Right cardiac atrium (tissue), 5 donors: Measurements from ENCODE around the gene SYNPO2. TPM values are rescaled to one million over a fixed set of nuclear protein-coding genes. Genes with fewer than 3 reads are reported as not detected.

Source experiments
- ATAC-seq, 2 donors: fragments of 200-7000 bp; cut with Tn5 transposase; one replicate each; pipeline versions ENCODE4 v1.8.0 to v1.9.1; 2020; ENCODE audit warnings: moderate library complexity in 2 of 2, mild to moderate bottlenecking in 1 of 2
- DNase-seq, 3 donors: peaks; one replicate each; pipeline ENCODE4 v3.0.0-alpha.2; 2020
- H3K27ac ChIP-seq: one replicate; pipeline ENCODE4 v1.5.1; 2013; ENCODE audit warnings: mild to moderate bottlenecking, low read length, control low read depth, moderate library complexity
- H3K27me3 ChIP-seq: one replicate; pipeline ENCODE4 v1.6.1; 2013; ENCODE audit not compliant: control insufficient read depth, insufficient read depth
- H3K4me1 ChIP-seq: one replicate; pipeline ENCODE4 v1.6.1; 2013; ENCODE audit warnings: low read length; ENCODE audit not compliant: control insufficient read depth, insufficient read depth
- H3K4me3 ChIP-seq: one replicate; pipeline ENCODE4 v1.5.1; 2013; ENCODE audit warnings: low read length, control low read depth
- H3K9me3 ChIP-seq: one replicate; pipeline ENCODE4 v1.6.1; 2013; ENCODE audit warnings: low read length; ENCODE audit not compliant: control insufficient read depth
- WGBS: extraction: QIAGEN DNeasy Blood & Tissue Kit; methylation state at CpG from one replicate; pipeline ENCODE4 v1.1.7; 2013; 5-methylcytosine and 5-hydroxymethylcytosine counted together
- intact Hi-C, 4 donors: fragments of 100-400 bp; cut with DNase I; formaldehyde crosslinking; loops; one replicate each; pipeline versions ENCODE4 v1.11.0 to v1.14.0; 2022 to 2023
- polyA plus RNA-seq: library from polyadenylated mRNA; stranded (reverse); fragments of 200-250 nt; gene quantifications from one replicate; pipeline ENCODE4 v1.2.3, GENCODE V29; 2013
- total RNA-seq, 4 donors: library from RNA; stranded (reverse); fragmentation: NEBNext Ultra II Directional; extraction: Animal tissue kit (Norgen Biotek cat#: 25700); gene quantifications; one replicate each; pipeline ENCODE4 v1.2.1, GENCODE V29; 2021
- donor health status: healthy with polysubstance abuse.
- donor health status: DM: no; HTN: yes; CAD: no.
- donor health status: DM: no; HTN: no; CAD: no.
- donor health status: DM: no; HTN: yes; CAD: no; lungs with severe emphysema.
- donor health status: DM: yes; HTN: yes; CAD: no.

Gene SYNPO2
- total and polyA plus RNA-seq, 5 donors, result 29.6 to 134 (median 113) TPM

GRCh38 chr4:118911238-118911703 is 22.6 kb downstream of the SYNPO2 start:
- Histone ChIP-seq H3K9me3 (no peaks in the 10 kb centered on the region), H3K4me1 (peaks cover 3% of the 10 kb centered on the region), H3K4me3 (no peak overlapping the region), H3K27ac (no peak overlapping the region), H3K27me3 (no peaks in the 10 kb centered on the region)
- DNase-seq (no peak), ATAC-seq (no peak)
- intact Hi-C loops, result no loop called here
- 66% methylated on average over 3 of the region's 3 CpGs for WGBS

- H3K27ac ChIP-seq, result no peak overlapping the region
- H3K27me3 ChIP-seq, result no peaks in the 10 kb centered on the region
- no peak for DNase-seq
- intact Hi-C loops, result no loop called here
- no peak overlapping the region for H3K4me3 ChIP-seq
- no peak for ATAC-seq
- WGBS, result 95% methylated on average over 3 of the region's 3 CpGs
- peaks cover 3% of the 10 kb centered on the region for H3K4me1 ChIP-seq
- H3K9me3 ChIP-seq, result no peaks in the 10 kb centered on the region
Observed at GRCh38 chr4:118915468-118915867, 26.8 kb downstream of the SYNPO2 start.

- Histone ChIP-seq H3K9me3 (no peaks in the 10 kb centered on the region), H3K27me3 (no peaks in the 10 kb centered on the region), H3K4me1 (peaks cover 3% of the 10 kb centered on the region), H3K27ac (no peak overlapping the region), H3K4me3 (no peak overlapping the region)
- intact Hi-C loops, result no loop called here
- ATAC-seq, result no peak
- no peak for DNase-seq
- 92% methylated on average over 9 of the region's 9 CpGs for WGBS
Observed at GRCh38 chr4:118916691-118917289, 28.1 kb downstream of the SYNPO2 start.

- ATAC-seq (no peak), DNase-seq (no peak)
- H3K4me1 ChIP-seq, result peaks cover 3% of the 10 kb centered on the region
- no peaks in the 10 kb centered on the region for H3K27me3 ChIP-seq
- 53% methylated on average over 2 of the region's 2 CpGs for WGBS
- no peaks in the 10 kb centered on the region for H3K9me3 ChIP-seq
- H3K27ac ChIP-seq, result no peak overlapping the region
- H3K4me3 ChIP-seq, result no peak overlapping the region
- intact Hi-C loops, result no loop called here
Observed at GRCh38 chr4:118917582-118917981, 28.9 kb downstream of the SYNPO2 start.

GRCh38 chr4:118918388-118918787 is 29.7 kb downstream of the SYNPO2 start:
- ATAC-seq (peak; percentile 42 to 53), DNase-seq (no peak)
- Histone ChIP-seq H3K27ac (no peak overlapping the region), H3K9me3 (no peaks in the 10 kb centered on the region), H3K4me3 (no peak overlapping the region), H3K4me1 (peaks cover 3% of the 10 kb centered on the region), H3K27me3 (no peaks in the 10 kb centered on the region)
- intact Hi-C loops, result no loop called here
- 50% methylated on average over 3 of the region's 3 CpGs for WGBS

- Histone ChIP-seq H3K4me1 (peaks cover 3% of the 10 kb centered on the region), H3K27me3 (no peaks in the 10 kb centered on the region), H3K9me3 (no peaks in the 10 kb centered on the region), H3K27ac (no peak overlapping the region), H3K4me3 (no peak overlapping the region)
- peak; percentile 89 to 92 for ATAC-seq
- intact Hi-C loops, result no loop called here
- WGBS, result 23% methylated on average over 2 of the region's 2 CpGs
- peak; percentile 36 to 75 (median 56) for DNase-seq
Observed at GRCh38 chr4:118920247-118920646, 31.6 kb downstream of the SYNPO2 start.

GRCh38 chr4:118921786-118922185 is 33.1 kb downstream of the SYNPO2 start:
- intact Hi-C loops, result no loop called here
- Histone ChIP-seq H3K27me3 (no peaks in the 10 kb centered on the region), H3K9me3 (no peaks in the 10 kb centered on the region), H3K27ac (no peak overlapping the region), H3K4me3 (no peak overlapping the region), H3K4me1 (peaks cover 4% of the 10 kb centered on the region)
- ATAC-seq, result peak in 1 of 2 donors; percentile 42
- DNase-seq, result no peak

- H3K4me1 ChIP-seq, result peaks cover 6% of the 10 kb centered on the region
- ATAC-seq, result no peak
- H3K27me3 ChIP-seq, result no peaks in the 10 kb centered on the region
Observed at GRCh38 chr4:118923891-118924290, 35.2 kb downstream of the SYNPO2 start.

GRCh38 chr4:118927974-118928373 is 39.3 kb downstream of the SYNPO2 start:
- no peaks in the 10 kb centered on the region for H3K9me3 ChIP-seq
- intact Hi-C loops, result no loop called here
- H3K4me1 ChIP-seq, result peaks cover 6% of the 10 kb centered on the region
- no peak overlapping the region for H3K27ac ChIP-seq
- H3K27me3 ChIP-seq, result no peaks in the 10 kb centered on the region
- ATAC-seq (peak; percentile 66 to 80), DNase-seq (peak; percentile 55 to 87 (median 73))
- 33% methylated on average over 1 of the region's 1 CpG for WGBS
- no peak overlapping the region for H3K4me3 ChIP-seq

More at GRCh38 chr4:118923891-118924290, 35.2 kb downstream of the SYNPO2 start:
- WGBS, result 55% methylated on average over 3 of the region's 3 CpGs
- Histone ChIP-seq H3K9me3 (no peaks in the 10 kb centered on the region), H3K4me3 (no peak overlapping the region), H3K27ac (no peak overlapping the region)
- no peak for DNase-seq
- intact Hi-C loops, result no loop called here

- H3K27me3 ChIP-seq, result no peaks in the 10 kb centered on the region
Observed at GRCh38 chr4:118930255-118930654, 41.6 kb downstream of the SYNPO2 start.

GRCh38 chr4:118931786-118932185 is 43.1 kb downstream of the SYNPO2 start:
- no peaks in the 10 kb centered on the region for H3K27me3 ChIP-seq
- DNase-seq (no peak), ATAC-seq (no peak)
- H3K9me3 ChIP-seq, result no peaks in the 10 kb centered on the region
- H3K4me3 ChIP-seq, result no peak overlapping the region
- H3K4me1 ChIP-seq, result peaks cover 3% of the 10 kb centered on the region
- intact Hi-C loops, result no loop called here
- 91% methylated on average over 2 of the region's 2 CpGs for WGBS
- no peak overlapping the region for H3K27ac ChIP-seq

More at GRCh38 chr4:118930255-118930654, 41.6 kb downstream of the SYNPO2 start:
- WGBS, result 0% methylated on average over 1 of the region's 1 CpG
- no peak for DNase-seq
- Histone ChIP-seq H3K4me1 (peaks cover 7% of the 10 kb centered on the region), H3K9me3 (no peaks in the 10 kb centered on the region), H3K4me3 (no peak overlapping the region), H3K27ac (no peak overlapping the region)
- no peak for ATAC-seq
- intact Hi-C loops, result no loop called here

GRCh38 chr4:118935819-118936218 is 47.2 kb downstream of the SYNPO2 start:
- no peak overlapping the region for H3K27ac ChIP-seq
- H3K4me3 ChIP-seq, result no peak overlapping the region
- no peaks in the 10 kb centered on the region for H3K9me3 ChIP-seq
- H3K4me1 ChIP-seq, result peaks cover 6% of the 10 kb centered on the region
- intact Hi-C loops, result no loop called here
- ATAC-seq (no peak), DNase-seq (no peak)
- 92% methylated on average over 2 of the region's 2 CpGs for WGBS
- H3K27me3 ChIP-seq, result no peaks in the 10 kb centered on the region
